HEK293 (cell line): ENCODE results near the gene MUC21.

Experiments used
- BCL11B ChIP-seq: fragments of 450-650 bp; formaldehyde crosslinking; IDR thresholded peaks from 2 replicates; pipeline ENCODE4 v1.5.1; 2016; ENCODE audit warnings: low read depth, missing biosample characterization, missing genetic modification characterization
- FEZF1 ChIP-seq: fragments of 450-650 bp; formaldehyde crosslinking; IDR thresholded peaks from 2 replicates; pipeline ENCODE4 v1.5.1; 2016; ENCODE audit warnings: missing biosample characterization, missing genetic modification characterization
- GLI2 ChIP-seq: fragments of 450-650 bp; formaldehyde crosslinking; IDR thresholded peaks from 2 replicates; pipeline ENCODE4; 2017; ENCODE audit warnings: missing biosample characterization, missing genetic modification characterization, low read depth, borderline replicate concordance
- KLF1 ChIP-seq: fragments of 450-650 bp; formaldehyde crosslinking; IDR thresholded peaks from 2 replicates; pipeline ENCODE4 v1.5.1; 2016; ENCODE audit warnings: missing biosample characterization, missing genetic modification characterization
- MEIS1 ChIP-seq: sonication (generic); formaldehyde crosslinking; IDR thresholded peaks from 2 replicates; pipeline ENCODE4 v1.8.1; 2022; ENCODE audit warnings: missing genetic modification reagents, mild to moderate bottlenecking, borderline replicate concordance
- SP3 ChIP-seq: fragments of 450-650 bp; formaldehyde crosslinking; IDR thresholded peaks from 2 replicates; pipeline ENCODE4 v1.5.1; 2016; ENCODE audit warnings: missing biosample characterization, missing genetic modification characterization
- TRIM28 ChIP-seq: IDR thresholded peaks from 2 replicates; pipeline ENCODE4 v1.6.1; 2011; ENCODE audit warnings: low read length, control low read depth, borderline replicate concordance
- ZBTB48 ChIP-seq: fragments of 450-650 bp; formaldehyde crosslinking; IDR thresholded peaks from 2 replicates; pipeline ENCODE4 v1.5.1; 2016; ENCODE audit warnings: missing biosample characterization, missing genetic modification characterization
- ZFP41 ChIP-seq: fragments of 450-650 bp; formaldehyde crosslinking; IDR thresholded peaks from 2 replicates; pipeline ENCODE4 v1.5.1; 2016; ENCODE audit warnings: missing biosample characterization, missing genetic modification characterization, borderline replicate concordance
- ZNF112 ChIP-seq: fragments of 450-650 bp; formaldehyde crosslinking; IDR thresholded peaks from 2 replicates; pipeline ENCODE4 v1.5.0; 2017; ENCODE audit warnings: missing biosample characterization, missing genetic modification characterization
- ZNF140 ChIP-seq: fragments of 450-650 bp; formaldehyde crosslinking; IDR thresholded peaks from 2 replicates; pipeline ENCODE4 v1.5.1; 2016; ENCODE audit warnings: missing biosample characterization, missing genetic modification characterization
- ZNF155 ChIP-seq: fragments of 450-650 bp; formaldehyde crosslinking; IDR thresholded peaks from 2 replicates; pipeline ENCODE4 v1.5.1; 2016; ENCODE audit warnings: missing biosample characterization, missing genetic modification characterization
- ZNF214 ChIP-seq: fragments of 450-650 bp; formaldehyde crosslinking; IDR thresholded peaks from 2 replicates; pipeline ENCODE4 v1.5.1; 2017; ENCODE audit warnings: missing biosample characterization, mild to moderate bottlenecking, missing genetic modification characterization, borderline replicate concordance
- ZNF239 ChIP-seq: fragments of 450-650 bp; formaldehyde crosslinking; IDR thresholded peaks from 2 replicates; pipeline ENCODE4 v1.5.1; 2016; ENCODE audit warnings: missing biosample characterization, missing genetic modification characterization
- ZNF324 ChIP-seq: fragments of 450-650 bp; formaldehyde crosslinking; IDR thresholded peaks from 2 replicates; pipeline ENCODE4 v1.5.1; 2016; ENCODE audit warnings: missing biosample characterization, missing genetic modification characterization
- ZNF391 ChIP-seq: fragments of 450-650 bp; formaldehyde crosslinking; IDR thresholded peaks from 2 replicates; pipeline ENCODE4 v1.5.1; 2016; ENCODE audit warnings: low read depth, missing biosample characterization, missing genetic modification characterization, borderline replicate concordance
- ZNF473 ChIP-seq: fragments of 450-650 bp; formaldehyde crosslinking; IDR thresholded peaks from 2 replicates; pipeline ENCODE4 v1.5.1; 2017; ENCODE audit warnings: missing biosample characterization, missing genetic modification characterization
- ZNF561 ChIP-seq: fragments of 450-650 bp; IDR thresholded peaks from 2 replicates; pipeline ENCODE4 v1.5.1; 2018; ENCODE audit warnings: missing biosample characterization, missing genetic modification characterization, borderline replicate concordance
- ZNF596 ChIP-seq: fragments of 450-650 bp; IDR thresholded peaks from 2 replicates; pipeline ENCODE4 v1.5.0; 2018; ENCODE audit warnings: missing biosample characterization, mild to moderate bottlenecking, missing genetic modification characterization, moderate library complexity
- ZNF624 ChIP-seq: fragments of 450-650 bp; formaldehyde crosslinking; IDR thresholded peaks from 2 replicates; pipeline ENCODE4 v1.5.1; 2017; ENCODE audit warnings: missing biosample characterization, missing genetic modification characterization
- ZNF629 ChIP-seq: fragments of 450-650 bp; formaldehyde crosslinking; IDR thresholded peaks from 2 replicates; pipeline ENCODE4 v1.5.1; 2017; ENCODE audit warnings: missing biosample characterization, missing genetic modification characterization
- ZSCAN30 ChIP-seq: fragments of 450-650 bp; IDR thresholded peaks from 2 replicates; pipeline ENCODE4 v1.5.1; 2018; ENCODE audit warnings: missing biosample characterization, mild to moderate bottlenecking, missing genetic modification characterization, moderate library complexity
- TF ChIP-seq, protein P1 (sequence below): fragments of 450-650 bp; formaldehyde crosslinking; IDR thresholded peaks from 2 replicates; pipeline ENCODE4 v1.5.0; 2017; ENCODE audit warnings: missing biosample characterization, missing genetic modification characterization, borderline replicate concordance
- TF ChIP-seq, protein P2 (sequence below): fragments of 450-650 bp; formaldehyde crosslinking; IDR thresholded peaks from 2 replicates; pipeline ENCODE4 v1.5.1; 2017; ENCODE audit warnings: missing biosample characterization, mild to moderate bottlenecking, missing genetic modification characterization, moderate library complexity
- TF ChIP-seq, protein P3 (sequence below): fragments of 450-650 bp; formaldehyde crosslinking; IDR thresholded peaks from 2 replicates; pipeline ENCODE4 v1.5.1; 2016; ENCODE audit warnings: missing biosample characterization, missing genetic modification characterization
- TF ChIP-seq, protein P4 (sequence below): fragments of 450-650 bp; formaldehyde crosslinking; IDR thresholded peaks from 2 replicates; pipeline ENCODE4 v1.5.1; 2017; ENCODE audit warnings: missing biosample characterization, missing genetic modification characterization
- TF ChIP-seq, protein P5 (sequence below): fragments of 450-650 bp; formaldehyde crosslinking; IDR thresholded peaks from 2 replicates; pipeline ENCODE4 v1.5.1; 2016; ENCODE audit warnings: missing biosample characterization, missing genetic modification characterization, borderline replicate concordance
- TF ChIP-seq, protein P6 (sequence below): fragments of 450-650 bp; formaldehyde crosslinking; IDR thresholded peaks from 2 replicates; pipeline ENCODE4 v1.5.1; 2016; ENCODE audit warnings: missing biosample characterization, missing genetic modification characterization

The MUC21 gene

DNA sequence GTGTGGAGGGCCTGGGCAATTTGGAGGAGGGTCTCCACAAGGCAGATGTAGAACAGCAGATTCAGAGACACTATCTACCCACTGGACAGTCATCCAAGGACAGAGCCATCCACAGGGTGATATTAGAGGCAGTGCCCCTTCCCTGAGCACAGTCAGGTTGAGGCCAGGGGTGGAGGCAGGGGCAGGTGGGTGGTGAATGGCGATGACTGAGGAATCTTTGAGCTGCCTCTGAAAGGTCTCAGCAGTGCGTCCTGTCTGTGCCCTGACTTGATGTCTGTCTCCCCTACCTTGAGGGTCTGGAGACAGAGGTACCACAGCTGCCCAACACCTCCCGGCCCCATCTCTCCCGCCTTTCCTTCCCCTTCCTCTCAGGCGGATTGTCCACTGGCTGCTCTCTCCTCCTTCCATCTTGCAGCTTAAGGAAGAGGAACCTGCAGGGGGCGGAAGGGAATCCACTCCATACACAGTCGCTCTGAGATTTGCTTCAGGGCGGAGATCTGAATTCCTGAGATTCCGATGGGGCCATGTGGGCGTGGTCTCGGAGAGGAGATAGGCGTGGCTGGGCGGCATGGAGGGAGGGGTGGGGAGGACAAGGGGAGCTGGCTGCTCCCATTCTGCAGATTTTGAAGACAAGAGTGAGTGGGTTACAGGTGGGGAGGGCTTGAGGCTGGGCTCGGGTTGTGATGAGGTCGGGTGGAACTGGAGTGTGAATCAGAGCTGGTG lies 41.0 kb upstream of the MUC21 start (continued):
- TF ChIP-seq ZSCAN30 (no peak), ZNF629 (tag by site-specific recombination) (no peak; the same call in 1 of the 2 replicates), ZNF155 (no peak), KLF1 (tag by site-specific recombination) (peak; percentile 93), GLI2 (tag by site-specific recombination) (no peak), FEZF1 (tag by site-specific recombination) (no peak), BCL11B (no peak), ZBTB48 (tag by site-specific recombination) (no peak), SP3 (tag by site-specific recombination) (peak; percentile 76), ZNF391 (tag by site-specific recombination) (no peak), MEIS1 (CRISPR knock-in tag) (no peak), ZNF624 (no peak), ZFP41 (tag by site-specific recombination) (no peak), ZNF561 (tag by site-specific recombination) (no peak), TRIM28 (no peak), ZNF214 (no peak), ZNF239 (no peak), ZNF112 (tag by site-specific recombination) (no peak), ZNF473 (tag by site-specific recombination) (no peak), ZNF324 (tag by site-specific recombination) (no peak), ZNF596 (tag by site-specific recombination) (no peak), ZNF140 (no peak)
- TF ChIP-seq, protein P1, sequence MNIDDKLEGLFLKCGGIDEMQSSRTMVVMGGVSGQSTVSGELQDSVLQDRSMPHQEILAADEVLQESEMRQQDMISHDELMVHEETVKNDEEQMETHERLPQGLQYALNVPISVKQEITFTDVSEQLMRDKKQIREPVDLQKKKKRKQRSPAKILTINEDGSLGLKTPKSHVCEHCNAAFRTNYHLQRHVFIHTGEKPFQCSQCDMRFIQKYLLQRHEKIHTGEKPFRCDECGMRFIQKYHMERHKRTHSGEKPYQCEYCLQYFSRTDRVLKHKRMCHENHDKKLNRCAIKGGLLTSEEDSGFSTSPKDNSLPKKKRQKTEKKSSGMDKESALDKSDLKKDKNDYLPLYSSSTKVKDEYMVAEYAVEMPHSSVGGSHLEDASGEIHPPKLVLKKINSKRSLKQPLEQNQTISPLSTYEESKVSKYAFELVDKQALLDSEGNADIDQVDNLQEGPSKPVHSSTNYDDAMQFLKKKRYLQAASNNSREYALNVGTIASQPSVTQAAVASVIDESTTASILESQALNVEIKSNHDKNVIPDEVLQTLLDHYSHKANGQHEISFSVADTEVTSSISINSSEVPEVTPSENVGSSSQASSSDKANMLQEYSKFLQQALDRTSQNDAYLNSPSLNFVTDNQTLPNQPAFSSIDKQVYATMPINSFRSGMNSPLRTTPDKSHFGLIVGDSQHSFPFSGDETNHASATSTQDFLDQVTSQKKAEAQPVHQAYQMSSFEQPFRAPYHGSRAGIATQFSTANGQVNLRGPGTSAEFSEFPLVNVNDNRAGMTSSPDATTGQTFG (tag by site-specific recombination): no peak
- TF ChIP-seq, protein P2, sequence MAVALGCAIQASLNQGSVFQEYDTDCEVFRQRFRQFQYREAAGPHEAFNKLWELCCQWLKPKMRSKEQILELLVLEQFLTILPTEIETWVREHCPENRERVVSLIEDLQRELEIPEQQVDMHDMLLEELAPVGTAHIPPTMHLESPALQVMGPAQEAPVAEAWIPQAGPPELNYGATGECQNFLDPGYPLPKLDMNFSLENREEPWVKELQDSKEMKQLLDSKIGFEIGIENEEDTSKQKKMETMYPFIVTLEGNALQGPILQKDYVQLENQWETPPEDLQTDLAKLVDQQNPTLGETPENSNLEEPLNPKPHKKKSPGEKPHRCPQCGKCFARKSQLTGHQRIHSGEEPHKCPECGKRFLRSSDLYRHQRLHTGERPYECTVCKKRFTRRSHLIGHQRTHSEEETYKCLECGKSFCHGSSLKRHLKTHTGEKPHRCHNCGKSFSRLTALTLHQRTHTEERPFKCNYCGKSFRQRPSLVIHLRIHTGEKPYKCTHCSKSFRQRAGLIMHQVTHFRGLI (tag by site-specific recombination): no peak
- TF ChIP-seq, protein P3, sequence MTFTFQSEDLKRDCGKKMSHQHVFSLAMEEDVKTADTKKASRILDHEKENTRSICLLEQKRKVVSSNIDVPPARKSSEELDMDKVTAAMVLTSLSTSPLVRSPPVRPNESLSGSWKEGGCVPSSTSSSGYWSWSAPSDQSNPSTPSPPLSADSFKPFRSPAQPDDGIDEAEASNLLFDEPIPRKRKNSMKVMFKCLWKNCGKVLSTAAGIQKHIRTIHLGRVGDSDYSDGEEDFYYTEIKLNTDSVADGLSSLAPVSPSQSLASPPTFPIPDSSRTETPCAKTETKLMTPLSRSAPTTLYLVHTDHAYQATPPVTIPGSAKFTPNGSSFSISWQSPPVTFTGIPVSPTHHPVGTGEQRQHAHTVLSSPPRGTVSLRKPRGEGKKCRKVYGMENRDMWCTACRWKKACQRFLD: no peak
- TF ChIP-seq, protein P4, sequence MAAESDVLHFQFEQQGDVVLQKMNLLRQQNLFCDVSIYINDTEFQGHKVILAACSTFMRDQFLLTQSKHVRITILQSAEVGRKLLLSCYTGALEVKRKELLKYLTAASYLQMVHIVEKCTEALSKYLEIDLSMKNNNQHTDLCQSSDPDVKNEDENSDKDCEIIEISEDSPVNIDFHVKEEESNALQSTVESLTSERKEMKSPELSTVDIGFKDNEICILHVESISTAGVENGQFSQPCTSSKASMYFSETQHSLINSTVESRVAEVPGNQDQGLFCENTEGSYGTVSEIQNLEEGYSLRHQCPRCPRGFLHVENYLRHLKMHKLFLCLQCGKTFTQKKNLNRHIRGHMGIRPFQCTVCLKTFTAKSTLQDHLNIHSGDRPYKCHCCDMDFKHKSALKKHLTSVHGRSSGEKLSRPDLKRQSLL (tag by site-specific recombination): no peak
- TF ChIP-seq, protein P5, sequence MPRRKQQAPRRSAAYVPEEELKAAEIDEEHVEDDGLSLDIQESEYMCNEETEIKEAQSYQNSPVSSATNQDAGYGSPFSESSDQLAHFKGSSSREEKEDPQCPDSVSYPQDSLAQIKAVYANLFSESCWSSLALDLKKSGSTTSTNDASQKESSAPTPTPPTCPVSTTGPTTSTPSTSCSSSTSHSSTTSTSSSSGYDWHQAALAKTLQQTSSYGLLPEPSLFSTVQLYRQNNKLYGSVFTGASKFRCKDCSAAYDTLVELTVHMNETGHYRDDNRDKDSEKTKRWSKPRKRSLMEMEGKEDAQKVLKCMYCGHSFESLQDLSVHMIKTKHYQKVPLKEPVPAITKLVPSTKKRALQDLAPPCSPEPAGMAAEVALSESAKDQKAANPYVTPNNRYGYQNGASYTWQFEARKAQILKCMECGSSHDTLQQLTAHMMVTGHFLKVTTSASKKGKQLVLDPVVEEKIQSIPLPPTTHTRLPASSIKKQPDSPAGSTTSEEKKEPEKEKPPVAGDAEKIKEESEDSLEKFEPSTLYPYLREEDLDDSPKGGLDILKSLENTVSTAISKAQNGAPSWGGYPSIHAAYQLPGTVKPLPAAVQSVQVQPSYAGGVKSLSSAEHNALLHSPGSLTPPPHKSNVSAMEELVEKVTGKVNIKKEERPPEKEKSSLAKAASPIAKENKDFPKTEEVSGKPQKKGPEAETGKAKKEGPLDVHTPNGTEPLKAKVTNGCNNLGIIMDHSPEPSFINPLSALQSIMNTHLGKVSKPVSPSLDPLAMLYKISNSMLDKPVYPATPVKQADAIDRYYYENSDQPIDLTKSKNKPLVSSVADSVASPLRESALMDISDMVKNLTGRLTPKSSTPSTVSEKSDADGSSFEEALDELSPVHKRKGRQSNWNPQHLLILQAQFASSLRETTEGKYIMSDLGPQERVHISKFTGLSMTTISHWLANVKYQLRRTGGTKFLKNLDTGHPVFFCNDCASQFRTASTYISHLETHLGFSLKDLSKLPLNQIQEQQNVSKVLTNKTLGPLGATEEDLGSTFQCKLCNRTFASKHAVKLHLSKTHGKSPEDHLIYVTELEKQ (tag by site-specific recombination): no peak
- TF ChIP-seq, protein P6, sequence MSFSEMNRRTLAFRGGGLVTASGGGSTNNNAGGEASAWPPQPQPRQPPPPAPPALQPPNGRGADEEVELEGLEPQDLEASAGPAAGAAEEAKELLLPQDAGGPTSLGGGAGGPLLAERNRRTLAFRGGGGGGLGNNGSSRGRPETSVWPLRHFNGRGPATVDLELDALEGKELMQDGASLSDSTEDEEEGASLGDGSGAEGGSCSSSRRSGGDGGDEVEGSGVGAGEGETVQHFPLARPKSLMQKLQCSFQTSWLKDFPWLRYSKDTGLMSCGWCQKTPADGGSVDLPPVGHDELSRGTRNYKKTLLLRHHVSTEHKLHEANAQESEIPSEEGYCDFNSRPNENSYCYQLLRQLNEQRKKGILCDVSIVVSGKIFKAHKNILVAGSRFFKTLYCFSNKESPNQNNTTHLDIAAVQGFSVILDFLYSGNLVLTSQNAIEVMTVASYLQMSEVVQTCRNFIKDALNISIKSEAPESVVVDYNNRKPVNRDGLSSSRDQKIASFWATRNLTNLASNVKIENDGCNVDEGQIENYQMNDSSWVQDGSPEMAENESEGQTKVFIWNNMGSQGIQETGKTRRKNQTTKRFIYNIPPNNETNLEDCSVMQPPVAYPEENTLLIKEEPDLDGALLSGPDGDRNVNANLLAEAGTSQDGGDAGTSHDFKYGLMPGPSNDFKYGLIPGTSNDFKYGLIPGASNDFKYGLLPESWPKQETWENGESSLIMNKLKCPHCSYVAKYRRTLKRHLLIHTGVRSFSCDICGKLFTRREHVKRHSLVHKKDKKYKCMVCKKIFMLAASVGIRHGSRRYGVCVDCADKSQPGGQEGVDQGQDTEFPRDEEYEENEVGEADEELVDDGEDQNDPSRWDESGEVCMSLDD (tag by site-specific recombination): no peak
